ENCODE data around the gene XYLT2. TPM values are rescaled to one million over a fixed set of nuclear protein-coding genes. Genes with fewer than 3 reads are reported as not detected.
"Not testable (repeated sequence)": the region's sequence is repeated elsewhere in the genome, so short reads cannot be mapped to it uniquely, and the experiment has no call there.

Gene XYLT2
- 10 to 100 TPM; 15.7 to 29.0 (median 26.0) TPM for polyA plus RNA-seq (ENCODE audit: insufficient read length in 4 of 4)

- DNase-seq (ENCODE audit: low read depth in 4 of 4, low spot score in 2 of 4) = peak in 2 of 4 donors; percentile 70 to 76
Measured at GRCh38 chr17:50345432-50346312, at the start of gene XYLT2. Gene XYLT2, plus strand, starts transcription at chr17:50346126. Its CDS starts 15 bp downstream, at chr17:50346141.

DNA sequence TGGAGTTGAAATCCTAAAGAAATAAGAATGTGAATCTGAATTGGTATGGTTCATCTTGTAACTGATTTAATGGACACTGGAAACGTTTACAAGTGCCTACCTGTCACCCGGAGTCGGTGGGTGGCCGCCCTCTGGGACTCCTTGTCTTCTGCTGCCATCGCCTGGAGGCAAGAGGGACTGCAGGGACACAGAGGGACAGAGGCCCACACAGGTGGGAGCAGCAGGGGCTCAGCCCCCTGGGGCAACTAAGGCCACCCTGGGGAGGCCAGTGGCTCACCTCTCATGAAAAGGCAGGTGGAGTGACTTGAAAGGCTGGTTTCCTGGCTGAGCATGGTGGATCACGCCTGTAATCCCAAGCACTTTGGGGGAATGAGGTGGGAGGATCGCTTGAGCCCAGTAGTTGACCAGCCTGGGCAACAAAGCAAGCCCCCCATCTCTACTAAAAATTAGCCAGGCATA, 48.5 kb upstream of the XYLT2 start:
- DNase-seq (ENCODE audit: low read depth in 4 of 4, low spot score in 2 of 4) = no peak

GRCh38 chr17:50298018-50298417, 47.9 kb upstream of the XYLT2 start:
- DNase-seq (ENCODE audit: low read depth in 4 of 4, low spot score in 2 of 4) = no peak

DNA sequence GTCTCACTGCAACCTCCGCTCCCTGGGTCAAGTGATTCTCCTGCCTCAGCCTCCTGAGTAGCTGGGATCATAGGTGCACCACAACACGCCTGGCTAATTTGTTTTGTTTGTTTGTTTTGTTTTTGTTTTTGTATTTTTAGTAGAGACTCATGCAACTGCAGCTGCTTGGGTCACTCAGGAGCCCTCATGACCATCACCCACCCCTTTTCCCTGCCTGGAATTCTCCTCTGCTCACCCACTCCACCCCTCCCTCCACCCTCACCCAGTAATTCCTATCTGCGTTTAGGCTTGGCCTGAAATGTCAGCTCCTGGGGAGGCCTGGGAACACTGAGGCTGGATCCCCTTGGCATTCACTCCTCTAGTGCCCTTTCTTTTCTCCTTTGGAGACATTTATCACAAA, 46.1 kb upstream of the XYLT2 start:
- DNase-seq (ENCODE audit: low read depth in 4 of 4, low spot score in 2 of 4) = no peak

DNA sequence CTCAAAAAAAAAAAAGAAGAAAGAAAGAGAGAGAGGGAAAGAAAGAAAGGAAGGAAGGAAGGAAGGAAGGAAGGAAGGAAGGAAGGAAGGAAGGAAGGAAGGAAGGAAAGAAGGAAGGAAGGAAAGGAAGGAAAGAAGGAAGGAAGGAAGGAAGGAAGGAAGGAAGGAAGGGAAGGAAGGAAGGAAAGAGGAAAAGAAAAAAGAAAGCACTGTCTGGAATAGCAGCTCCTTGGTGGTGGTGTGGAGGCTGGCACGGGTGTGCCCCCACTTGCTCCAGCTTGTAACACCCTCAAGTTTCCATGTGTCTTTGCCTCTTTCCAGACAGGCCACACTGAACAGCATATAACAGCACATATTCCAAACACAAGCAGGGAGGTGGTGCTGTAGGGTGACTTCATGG, 45.1 kb upstream of the XYLT2 start:
- DNase-seq (ENCODE audit: low read depth in 4 of 4, low spot score in 2 of 4) = not testable (repeated sequence)

GRCh38 chr17:50301891-50302584, 43.9 kb upstream of the XYLT2 start:
- DNase-seq (ENCODE audit: low read depth in 4 of 4, low spot score in 2 of 4) = no peak

DNA sequence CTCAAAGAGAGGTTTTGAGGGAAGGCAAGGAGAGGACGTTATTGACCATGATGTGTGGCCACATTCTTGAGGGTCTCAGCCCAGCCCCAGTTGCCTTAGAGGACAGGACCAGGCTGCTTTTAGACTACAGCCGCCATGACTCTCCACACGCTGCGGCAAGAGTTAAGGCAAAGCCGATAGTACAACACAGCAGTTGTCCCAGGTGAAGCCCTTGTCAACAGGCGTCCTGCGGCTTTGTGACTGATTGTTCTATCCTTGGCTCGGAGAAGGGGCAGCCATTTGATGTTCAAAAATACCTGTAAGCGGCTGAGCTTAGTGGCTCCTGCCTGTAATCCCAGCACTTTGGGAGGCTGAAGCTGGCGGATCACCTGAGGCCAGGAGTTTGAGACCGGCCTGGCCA, 42.9 kb upstream of the XYLT2 start:
- no peak for DNase-seq (ENCODE audit: low read depth in 4 of 4, low spot score in 2 of 4)

DNA sequence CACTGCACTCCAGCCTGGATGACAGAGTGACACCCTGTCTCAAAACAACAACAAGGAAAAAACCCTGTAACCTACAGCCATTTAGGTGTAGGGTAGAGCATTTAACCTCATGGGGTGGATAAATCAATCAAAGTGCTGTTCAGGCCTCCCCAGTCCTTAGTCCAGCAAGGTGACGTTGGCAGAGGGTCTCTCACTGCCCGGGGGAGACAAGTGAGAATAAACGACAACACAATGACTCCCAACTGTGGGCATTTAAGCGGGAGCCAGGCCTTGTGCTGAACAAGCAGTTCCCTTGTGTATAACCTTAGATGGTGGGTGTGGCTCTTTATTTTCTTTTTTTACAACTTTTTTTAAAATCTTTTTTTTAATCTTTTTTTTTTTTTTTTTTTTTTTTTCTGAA, 42.3 kb upstream of the XYLT2 start:
- DNase-seq (ENCODE audit: low read depth in 4 of 4, low spot score in 2 of 4) = no peak

DNA sequence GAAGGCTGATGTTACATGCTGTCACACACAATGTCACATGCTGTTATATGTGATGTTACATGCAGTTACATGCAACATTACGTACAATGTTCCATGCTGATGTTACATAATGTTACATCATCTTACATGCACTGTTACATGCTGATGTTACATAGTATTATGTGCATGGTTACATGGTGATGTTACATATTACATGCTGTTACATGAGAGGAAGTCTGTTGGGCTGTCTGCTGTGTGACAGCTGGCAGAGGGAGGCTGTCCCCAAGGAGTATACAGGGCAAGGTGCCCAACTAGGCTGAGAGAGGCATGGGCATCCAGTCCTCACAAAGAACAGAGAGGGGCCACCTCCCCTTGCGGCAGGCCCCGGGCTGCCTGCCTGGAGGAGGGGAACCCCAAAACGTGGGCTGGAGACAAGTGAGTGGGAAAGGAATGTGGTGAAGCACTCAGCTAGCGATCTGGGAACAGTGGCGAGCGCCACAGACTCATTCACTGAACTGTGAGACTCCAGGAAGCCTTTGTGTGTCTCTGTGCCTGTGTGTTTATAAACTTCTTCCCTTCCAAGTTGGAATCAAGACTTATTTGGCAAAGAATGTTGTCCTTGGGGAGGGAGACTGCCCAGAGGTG, 41.0 kb upstream of the XYLT2 start:
- DNase-seq (ENCODE audit: low read depth in 4 of 4, low spot score in 2 of 4) = no peak

DNA sequence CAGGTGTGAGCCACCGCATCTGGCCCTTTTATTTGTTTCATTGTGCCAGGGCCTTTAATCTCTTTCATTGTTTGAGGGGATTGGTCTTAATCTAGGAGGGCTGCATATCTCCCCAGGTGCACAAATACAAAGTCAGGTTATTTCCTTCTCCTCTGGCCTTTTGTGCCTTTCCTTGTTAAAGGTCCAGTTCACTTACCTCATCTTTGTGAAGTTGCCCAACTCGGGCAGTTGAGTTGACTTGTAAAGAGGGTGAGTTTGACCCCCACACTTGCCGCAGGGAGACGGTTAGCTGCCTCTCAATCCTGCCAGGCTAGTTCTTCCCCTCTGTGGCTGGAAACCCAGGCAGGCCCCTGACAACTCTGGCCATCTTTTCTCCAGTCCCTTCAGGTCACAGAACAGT, 38.3 kb upstream of the XYLT2 start:
- no peak for DNase-seq (ENCODE audit: low read depth in 4 of 4, low spot score in 2 of 4)

- DNase-seq (ENCODE audit: low read depth in 4 of 4, low spot score in 2 of 4) = no peak
Measured at GRCh38 chr17:50308666-50309065, 37.3 kb upstream of the XYLT2 start.

- DNase-seq (ENCODE audit: low read depth in 4 of 4, low spot score in 2 of 4) = no peak
Measured at GRCh38 chr17:50310455-50311111, 35.3 kb upstream of the XYLT2 start.

GRCh38 chr17:50311112-50311460, 34.8 kb upstream of the XYLT2 start:
- DNase-seq (ENCODE audit: low read depth in 4 of 4, low spot score in 2 of 4) = no peak

GRCh38 chr17:50311483-50311882, 34.4 kb upstream of the XYLT2 start:
- no peak for DNase-seq (ENCODE audit: low read depth in 4 of 4, low spot score in 2 of 4)

GRCh38 chr17:50312308-50312707, 33.6 kb upstream of the XYLT2 start:
- no peak for DNase-seq (ENCODE audit: low read depth in 4 of 4, low spot score in 2 of 4)

DNA sequence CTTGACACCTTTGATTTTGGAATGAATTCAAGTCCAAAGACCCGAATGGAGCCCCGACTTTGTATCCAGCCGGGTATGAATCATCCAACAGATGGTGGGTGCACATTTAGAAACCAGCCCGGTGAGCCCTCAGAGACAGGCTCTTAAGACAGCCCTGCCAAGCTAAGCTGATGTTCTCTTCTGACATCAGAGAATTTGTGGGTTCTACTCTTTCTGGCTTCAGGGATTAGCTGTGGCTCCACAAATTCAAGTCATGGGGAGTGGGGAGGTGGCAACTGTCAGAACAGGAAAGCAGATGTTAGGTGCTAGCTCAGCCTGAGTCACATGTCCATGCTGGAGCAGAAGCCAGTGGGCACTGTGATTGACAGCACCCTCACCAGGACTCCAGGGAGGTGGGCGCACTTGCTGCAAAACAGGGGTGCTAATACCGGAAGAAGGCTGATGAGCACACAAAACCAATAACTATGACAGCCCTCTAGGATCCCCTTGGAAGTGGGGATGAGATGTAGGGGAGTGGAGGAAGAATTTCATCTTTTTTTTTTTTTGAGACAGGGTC, 31.4 kb upstream of the XYLT2 start:
- no peak for DNase-seq (ENCODE audit: low read depth in 4 of 4, low spot score in 2 of 4)

GRCh38 chr17:50316016-50316587, 29.8 kb upstream of the XYLT2 start:
- DNase-seq (ENCODE audit: low read depth in 4 of 4, low spot score in 2 of 4) = peak in 1 of 4 donors; percentile 32

GRCh38 chr17:50316660-50317059, 29.3 kb upstream of the XYLT2 start:
- DNase-seq (ENCODE audit: low read depth in 4 of 4, low spot score in 2 of 4) = not testable (repeated sequence)

DNA sequence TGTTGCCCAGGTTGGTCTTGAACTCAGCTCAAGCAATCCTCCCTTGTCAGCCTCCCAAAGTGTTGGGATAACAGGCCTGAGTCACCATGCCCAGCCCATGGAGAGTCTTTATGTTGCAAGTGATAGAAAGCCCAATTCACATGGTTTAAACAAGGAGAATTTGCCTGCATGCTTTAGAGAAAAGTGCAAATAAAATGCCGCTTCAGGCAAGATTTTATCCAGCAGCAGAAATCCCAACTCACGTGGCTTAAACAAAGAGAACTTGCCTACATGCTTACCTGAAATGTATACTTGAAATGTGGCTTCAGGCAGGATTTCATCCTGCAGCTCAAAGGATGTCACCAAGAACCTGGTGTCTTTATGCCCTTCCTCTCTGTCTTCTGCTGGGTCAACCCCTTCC, 28.8 kb upstream of the XYLT2 start:
- DNase-seq (ENCODE audit: low read depth in 4 of 4, low spot score in 2 of 4) = no peak
